HG03520 (cell line): ENCODE results near the gene PSMG3.

Experiments used
- ATAC-seq: cut with Tn5 transposase; IDR thresholded peaks from one replicate; pipeline ENCODE4 v1.9.1; 2021; ENCODE audit warnings: mild to moderate bottlenecking, moderate library complexity; ENCODE audit not compliant: unreplicated experiment

Gene PSMG3

DNA sequence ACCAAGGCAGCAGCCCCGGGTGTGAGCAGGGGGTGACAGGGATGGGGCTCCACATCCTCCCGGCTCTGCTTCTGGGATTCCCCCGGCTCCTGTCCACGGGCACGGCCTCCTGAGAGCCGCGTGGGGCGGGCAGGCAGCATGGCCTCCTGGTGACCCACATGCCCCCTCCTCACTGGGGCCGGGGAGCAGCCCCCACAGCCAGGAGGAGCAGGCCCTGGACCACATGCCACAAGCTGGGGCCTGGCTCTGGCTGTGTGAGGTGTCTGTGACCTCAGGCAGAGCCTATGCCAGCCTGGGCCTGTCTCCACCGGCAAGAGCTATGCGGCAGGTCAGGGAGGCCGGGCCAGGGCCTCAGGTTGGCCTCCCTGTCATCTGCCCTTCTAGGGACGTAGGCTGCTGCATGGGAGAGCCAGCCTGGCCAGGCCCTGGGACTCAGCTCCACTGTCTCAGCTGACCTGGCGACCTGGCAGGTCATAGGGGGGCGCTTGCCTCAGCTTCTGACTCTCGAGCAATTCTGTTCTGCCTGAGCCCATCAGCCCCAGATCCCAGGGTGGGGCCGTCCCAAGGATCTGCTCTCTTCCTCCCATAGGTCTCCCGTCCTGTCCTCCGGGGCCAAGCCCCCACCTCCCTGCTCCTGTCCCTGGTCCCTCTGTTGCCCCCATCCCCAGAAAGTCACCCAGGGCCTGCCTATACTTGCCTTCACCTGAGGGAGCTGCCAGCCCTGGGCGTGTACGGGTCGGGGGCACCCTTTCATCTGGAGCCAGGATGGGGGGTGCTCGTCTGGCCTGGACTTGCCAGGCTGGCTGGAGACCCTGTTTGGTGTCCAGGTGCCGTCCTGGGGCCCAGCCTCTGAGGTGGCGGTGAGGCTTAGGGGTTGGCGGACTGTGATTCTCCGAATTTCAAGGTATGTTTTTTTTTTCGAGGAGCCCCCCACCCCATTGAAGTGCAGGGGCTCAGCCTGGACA is 9.9 kb downstream of the PSMG3 start:
- ATAC-seq = no peak

DNA sequence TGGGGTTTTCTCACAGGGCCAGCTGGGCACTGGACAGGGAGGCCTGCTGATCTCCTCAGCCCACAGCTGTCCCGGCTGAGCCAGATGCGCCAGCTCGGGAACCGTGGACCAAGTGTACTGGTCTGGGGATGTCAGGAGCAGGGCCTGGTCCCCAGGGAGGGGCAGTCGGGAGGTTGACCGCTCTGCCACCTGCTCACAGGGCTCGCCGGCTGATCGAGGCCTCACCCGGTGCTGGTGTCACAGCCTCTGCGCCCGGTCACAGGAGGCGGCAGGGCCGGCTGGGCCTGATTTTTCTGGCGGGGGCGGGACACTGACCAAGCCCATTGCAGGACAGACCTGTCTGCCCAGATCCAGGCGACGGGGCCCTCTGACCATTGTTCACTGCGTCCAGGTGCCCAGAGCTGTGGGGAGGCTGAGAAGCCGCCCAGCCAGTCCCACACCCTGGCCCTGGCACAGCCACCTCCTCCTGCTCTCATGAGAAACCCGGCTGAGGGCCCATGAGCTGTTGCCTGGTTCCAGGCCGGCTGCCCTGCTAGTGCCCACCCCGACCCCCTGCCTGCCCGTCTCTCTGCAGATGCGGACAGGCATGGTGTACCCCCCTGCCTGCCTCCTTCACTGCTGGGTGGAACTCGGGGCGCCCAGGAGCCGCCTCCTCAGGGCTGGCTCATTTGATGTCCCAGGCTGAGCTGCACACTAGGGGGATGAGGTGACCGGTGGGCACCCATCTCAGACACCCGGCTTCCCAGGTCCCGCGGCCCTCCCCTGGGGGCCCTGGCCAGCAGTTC is 10.8 kb downstream of the PSMG3 start:
- no peak for ATAC-seq

DNA sequence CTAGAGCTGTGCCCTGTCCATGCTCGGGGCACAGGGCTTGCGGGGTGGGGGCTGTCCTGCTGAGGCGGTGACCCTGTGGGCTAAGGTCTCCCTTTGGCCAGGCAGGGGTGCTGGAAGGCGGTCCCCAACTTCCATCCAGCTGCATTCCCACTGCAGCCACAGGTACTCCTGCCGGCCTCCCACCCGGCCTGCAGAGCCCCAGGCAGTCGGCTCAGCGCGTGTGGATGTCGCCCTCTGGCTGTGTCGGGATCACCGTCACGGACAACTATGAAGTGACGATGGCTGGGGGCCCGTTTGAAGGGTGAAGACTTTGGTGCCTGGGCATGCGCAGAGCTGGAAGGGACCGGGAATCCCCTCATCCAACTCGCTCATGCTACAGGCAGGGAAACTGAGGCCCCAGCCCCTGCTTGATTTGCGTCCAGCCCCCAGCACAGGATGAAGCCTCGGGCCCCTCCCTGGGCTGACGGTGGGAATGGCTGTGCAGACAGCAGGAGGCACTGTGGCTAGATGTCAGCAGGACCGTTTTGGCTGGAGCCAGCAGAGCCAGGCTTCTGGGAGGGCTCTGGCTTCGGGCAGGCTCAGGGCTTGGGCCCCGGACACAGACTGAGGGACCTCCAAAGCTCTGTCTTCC is 11.5 kb downstream of the PSMG3 start:
- no peak for ATAC-seq

- no peak for ATAC-seq
These were observed 12.1 kb downstream of the PSMG3 start for GRCh38 chr7:1557771-1558170.

DNA sequence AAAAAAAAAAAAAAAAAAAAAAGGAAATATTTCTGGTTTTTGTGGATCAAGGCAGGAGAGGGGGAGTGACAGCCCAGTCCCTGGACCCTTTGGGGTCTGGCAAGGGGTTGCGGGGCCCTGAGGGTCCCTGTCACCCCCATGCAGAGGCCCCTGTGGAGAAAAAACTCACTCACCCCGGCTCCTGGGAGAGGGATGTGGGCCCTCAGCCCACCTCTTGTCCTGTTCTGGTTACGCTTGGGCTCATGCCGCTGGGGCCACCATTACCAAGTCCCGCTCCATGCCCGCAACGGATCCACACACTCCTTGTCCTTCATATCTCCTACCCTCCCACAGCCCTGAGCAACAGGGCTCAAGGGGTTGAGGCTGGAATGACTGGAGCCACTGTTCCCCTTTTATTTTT is 12.8 kb downstream of the PSMG3 start:
- ATAC-seq = no peak

GRCh38 chr7:1555813-1556543 is 13.9 kb downstream of the PSMG3 start, which contains the start of gene TMEM184A:
Gene TMEM184A (minus strand): TSS chr7:1556205. CDS start chr7:1555484, 721 bp downstream.
- ATAC-seq = no peak

GRCh38 chr7:1555046-1555812 is 14.6 kb downstream of the PSMG3 start:
- no peak for ATAC-seq

DNA sequence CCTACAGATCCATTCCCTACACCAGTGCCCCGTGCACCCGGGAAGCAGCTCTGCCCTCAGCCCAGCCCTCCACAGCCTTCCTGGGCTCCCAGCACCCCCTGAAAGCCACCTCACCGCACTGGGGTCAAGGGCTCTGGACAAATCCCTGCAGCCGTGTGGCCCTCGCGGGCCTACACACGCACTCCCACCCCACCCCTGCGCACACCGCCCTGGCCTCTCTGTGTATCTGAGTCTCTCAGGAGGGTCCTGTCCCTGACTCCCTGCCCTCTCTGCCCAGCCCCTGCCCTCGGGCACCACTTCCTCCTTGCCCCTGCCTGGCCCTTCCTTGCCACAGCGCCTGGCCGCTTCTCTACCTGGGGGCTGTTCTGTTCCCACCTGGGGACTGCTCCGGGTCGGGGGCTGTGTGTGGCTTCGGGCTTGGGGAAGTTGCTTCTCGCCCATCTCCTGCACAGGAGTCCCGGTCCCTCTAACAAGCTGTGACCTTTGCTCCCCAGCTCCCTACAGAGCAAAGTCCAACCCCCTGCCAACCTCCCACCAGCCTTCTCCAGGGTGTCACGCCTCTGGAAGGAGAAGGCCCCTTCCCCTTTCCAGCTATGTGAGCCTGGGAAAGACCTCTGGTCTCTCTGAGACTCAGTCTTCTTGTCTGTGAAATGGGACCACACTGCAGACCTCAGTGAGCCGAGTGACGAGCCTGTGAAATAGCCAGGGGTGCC is 15.3 kb downstream of the PSMG3 start:
- no peak for ATAC-seq

DNA sequence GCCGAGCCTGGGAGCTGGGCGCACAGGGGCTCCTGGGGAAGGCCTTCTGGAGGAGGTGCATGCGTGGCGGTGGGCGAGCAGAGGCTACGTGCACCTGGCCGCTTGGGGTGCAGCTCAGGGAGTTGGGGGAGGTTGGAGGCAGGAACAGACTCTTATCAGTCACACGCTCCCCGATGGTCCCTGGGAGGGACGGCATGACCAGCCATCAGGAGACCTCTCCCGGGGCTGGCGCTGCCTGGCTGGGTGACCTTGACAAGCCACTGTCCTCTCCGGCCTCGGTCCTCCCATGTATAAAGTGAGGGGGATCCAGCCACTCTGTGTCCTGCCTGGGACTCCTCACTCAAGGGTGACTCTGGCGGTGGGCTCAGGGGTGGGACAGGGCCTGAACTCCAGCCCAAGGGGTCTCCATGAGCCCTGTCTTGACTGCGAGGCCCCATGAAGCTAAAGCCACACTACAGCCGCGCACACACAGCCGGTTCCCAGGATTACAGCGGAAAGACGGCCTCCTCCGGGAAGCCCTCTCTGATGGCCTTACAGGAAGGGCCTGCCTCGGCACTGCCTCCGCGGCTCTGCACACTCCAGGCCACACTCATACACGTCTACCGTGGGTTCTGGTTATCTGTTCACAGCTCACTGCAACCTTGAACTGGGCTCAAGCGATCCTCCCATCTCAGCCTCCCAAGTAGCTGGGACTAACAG is 16.2 kb downstream of the PSMG3 start:
- no peak for ATAC-seq

- ATAC-seq = no peak
These were observed 17.6 kb downstream of the PSMG3 start for GRCh38 chr7:1552200-1552599.

- ATAC-seq = no peak
These were observed 19.0 kb downstream of the PSMG3 start for GRCh38 chr7:1550846-1551155.

- ATAC-seq = no peak
These were observed 19.6 kb downstream of the PSMG3 start for GRCh38 chr7:1550005-1550845.

- ATAC-seq = no peak
These were observed 20.4 kb downstream of the PSMG3 start for GRCh38 chr7:1549357-1550004.

DNA sequence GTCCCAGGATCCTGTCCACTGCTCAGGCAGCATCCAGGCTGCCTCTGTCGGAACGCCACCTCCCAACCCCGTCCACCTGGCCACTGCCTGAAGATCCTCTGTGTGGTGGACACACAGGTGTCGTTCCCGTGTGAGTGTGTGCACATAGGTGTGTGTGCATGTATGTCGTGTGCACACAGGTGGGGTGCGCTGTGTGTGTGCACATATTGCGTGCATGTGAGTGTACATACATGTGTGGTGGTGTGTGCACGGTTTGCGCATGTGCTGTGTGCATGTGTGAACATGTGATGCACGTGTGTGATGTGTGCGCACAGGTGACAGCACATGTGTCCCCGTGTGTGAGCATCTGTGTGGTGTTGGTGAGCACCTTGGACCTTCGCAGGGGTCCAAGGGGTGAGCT is 20.9 kb downstream of the PSMG3 start:
- no peak for ATAC-seq

DNA sequence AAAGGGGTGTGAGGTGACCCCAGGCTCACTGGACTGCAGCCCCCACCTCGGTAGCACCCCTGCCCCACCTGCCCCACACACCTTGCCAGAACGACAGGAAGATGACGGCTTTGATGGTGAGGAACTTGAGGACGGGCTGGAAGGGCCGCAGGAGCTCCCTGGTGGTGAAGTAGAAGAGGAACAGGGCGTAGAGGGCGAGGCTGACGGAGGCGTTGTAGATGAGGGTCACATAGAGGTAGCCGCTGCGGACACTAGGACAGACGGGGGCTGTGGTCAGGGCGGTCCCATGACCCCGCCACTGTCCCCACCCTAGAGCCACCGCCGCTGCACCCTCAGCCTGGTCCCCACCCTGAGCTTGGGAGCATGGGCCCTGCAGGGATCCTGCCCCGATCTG is 21.4 kb downstream of the PSMG3 start:
- no peak for ATAC-seq

- no peak for ATAC-seq
These were observed 21.9 kb downstream of the PSMG3 start for GRCh38 chr7:1547777-1548437.
